Fibroblast of villous mesenchyme (primary cell): Measurements from ENCODE around the gene WDTC1. TPM values are rescaled to one million over a fixed set of nuclear protein-coding genes. Genes with fewer than 3 reads are reported as not detected.
"Not testable (repeated sequence)": the region's sequence is repeated elsewhere in the genome, so short reads cannot be mapped to it uniquely, and the experiment has no call there.

Experiments
- DNase-seq: peaks from one replicate; pipeline ENCODE4 v3.0.0-alpha.2; 2010; ENCODE audit warnings: low read depth
- H3K4me3 ChIP-seq: 2 replicates; pipeline ENCODE4 v1.5.1; 2011; ENCODE audit warnings: low read depth, mild to moderate bottlenecking, low read length
- total RNA-seq: library from RNA; depleted of rRNA; stranded (reverse); fragments of >200 nt; gene quantifications from 2 replicates; pipeline ENCODE4 v1.2.3, GENCODE V29; 2012
- TF ChIP-seq, protein P1 (sequence below): IDR thresholded peaks from 2 replicates; pipeline ENCODE4 v1.5.1; 2012; ENCODE audit warnings: low read depth, mild to moderate bottlenecking, low read length; ENCODE audit not compliant: insufficient read depth

Gene WDTC1
- total RNA-seq, 1 donor, result 21.2 TPM

DNA sequence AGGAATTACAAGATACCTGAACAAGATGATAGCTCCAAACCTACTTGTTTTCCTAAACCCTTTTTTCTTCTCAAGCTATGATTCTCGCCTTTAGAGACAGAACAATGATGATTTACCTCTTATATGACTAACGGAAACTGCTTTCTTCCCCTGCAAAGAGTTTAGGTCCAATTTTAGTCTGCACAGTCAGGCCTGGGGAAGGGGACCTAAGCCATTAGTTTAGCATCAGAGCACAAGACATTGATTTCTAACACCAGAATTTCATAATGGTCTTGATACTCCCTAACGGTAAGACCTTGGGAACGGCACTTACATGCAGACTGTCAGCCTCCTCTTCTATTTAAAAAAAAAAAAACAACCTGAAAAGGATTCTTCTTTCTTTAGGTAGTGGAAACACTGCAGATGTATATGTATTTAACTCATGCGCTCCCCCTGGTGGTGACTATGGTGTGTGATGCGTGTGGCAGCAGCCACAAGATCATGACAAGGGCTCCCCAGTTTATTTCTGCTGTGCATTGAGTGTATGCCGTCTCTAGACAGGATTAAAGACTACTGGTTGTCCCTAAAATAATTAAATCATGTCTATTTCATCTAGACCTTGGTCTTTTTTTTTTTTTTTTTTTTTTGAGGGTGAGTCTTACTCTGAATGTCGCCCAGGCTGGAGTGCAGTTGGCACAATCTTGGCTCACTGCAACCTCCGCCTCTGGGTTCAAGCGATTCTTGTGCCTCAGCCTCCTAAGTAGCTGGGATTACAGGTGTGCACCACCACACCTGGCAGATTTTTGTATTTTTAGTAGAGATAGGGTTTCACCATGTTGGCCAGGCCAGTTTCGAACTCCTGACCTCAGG is 50.2 kb downstream of the WDTC1 start:
- H3K4me3 ChIP-seq, result no peak overlapping the region
- DNase-seq, result peak; percentile 81
- TF ChIP-seq, protein P1, sequence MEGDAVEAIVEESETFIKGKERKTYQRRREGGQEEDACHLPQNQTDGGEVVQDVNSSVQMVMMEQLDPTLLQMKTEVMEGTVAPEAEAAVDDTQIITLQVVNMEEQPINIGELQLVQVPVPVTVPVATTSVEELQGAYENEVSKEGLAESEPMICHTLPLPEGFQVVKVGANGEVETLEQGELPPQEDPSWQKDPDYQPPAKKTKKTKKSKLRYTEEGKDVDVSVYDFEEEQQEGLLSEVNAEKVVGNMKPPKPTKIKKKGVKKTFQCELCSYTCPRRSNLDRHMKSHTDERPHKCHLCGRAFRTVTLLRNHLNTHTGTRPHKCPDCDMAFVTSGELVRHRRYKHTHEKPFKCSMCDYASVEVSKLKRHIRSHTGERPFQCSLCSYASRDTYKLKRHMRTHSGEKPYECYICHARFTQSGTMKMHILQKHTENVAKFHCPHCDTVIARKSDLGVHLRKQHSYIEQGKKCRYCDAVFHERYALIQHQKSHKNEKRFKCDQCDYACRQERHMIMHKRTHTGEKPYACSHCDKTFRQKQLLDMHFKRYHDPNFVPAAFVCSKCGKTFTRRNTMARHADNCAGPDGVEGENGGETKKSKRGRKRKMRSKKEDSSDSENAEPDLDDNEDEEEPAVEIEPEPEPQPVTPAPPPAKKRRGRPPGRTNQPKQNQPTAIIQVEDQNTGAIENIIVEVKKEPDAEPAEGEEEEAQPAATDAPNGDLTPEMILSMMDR, result peak; percentile 71

DNA sequence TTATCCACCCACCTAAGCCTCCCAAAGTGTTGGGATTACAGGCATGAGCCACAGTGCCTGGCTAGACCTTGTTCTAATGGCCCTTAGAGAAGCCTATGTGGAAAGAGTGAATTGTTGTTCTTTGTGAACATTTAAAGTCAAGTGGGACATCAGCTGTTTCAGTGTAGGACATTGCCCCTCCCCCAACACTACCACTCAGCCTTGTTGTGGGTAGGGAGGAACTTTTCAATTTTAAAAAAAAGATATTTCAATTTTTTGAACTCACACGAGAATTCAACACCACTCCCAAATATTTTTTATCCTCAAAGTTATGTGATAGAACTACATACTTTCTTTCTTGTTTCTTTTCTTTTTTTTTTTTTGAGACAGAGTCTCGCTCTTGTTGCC is 50.8 kb downstream of the WDTC1 start:
- TF ChIP-seq, protein P1, result no peak
- no peak for DNase-seq
- H3K4me3 ChIP-seq, result no peak overlapping the region

DNA sequence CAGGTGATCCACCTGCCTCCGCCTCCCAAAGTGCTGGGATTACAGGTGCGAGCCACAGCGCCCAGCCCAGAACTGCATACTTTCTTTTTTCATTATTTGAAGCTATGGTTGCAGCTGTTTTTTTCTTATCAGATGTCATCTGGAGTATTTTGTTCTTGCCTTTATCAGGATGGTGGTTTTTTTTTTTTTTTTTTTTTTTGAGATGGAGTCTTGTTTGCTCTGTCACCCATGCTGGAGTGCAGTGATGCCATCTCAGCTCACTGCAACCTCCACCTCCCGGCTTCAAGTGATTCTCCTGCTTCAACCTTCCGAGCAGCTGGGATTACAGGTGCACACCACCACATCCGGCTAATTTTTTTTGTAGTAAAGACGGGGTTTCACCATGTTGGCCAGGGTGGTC is 51.4 kb downstream of the WDTC1 start:
- DNase-seq, H3K4me3 ChIP-seq: not testable (repeated sequence)

DNA sequence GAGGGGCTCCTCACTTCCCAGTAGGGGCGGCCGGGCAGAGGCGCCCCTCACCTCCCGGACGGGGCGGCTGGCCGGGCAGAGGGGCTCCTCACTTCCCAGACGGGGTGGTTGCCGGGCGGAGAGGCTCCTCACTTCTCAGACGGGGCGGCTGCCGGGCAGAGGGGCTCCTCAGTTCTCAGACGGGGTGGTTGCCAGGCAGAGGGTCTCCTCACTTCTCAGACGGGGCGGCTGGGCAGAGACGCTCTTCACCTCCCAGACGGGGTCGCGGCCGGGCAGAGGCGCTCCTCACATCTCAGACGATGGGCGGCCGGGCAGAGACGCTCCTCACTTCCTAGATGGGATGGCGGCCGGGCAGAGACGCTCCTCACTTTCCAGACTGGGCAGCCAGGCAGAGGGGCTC is 54.7 kb downstream of the WDTC1 start:
- not testable (repeated sequence) for DNase-seq

DNA sequence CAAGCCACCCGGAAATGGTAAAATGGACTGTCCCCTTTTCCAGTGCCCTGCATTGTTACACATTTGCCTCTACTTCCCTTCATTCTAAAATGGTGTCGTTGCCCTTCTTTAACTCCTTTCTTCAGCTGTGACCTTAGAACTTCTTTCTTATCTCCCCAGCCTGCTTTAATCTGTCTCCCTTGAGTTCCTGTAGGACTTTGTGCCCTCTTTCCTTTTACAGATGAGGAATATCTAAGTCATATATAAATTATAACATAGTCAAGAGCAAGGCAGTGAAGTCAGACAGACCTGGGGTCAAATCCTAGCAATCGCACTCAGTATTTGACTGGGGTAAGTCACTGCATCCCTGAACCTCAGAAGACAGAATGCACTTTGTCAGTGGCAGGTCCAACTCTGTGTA is 56.1 kb downstream of the WDTC1 start:
- TF ChIP-seq, protein P1, result no peak
- DNase-seq, result no peak
- H3K4me3 ChIP-seq, result no peak overlapping the region

More for the DNA sequence above, 54.7 kb downstream of the WDTC1 start:
- not testable (repeated sequence) for H3K4me3 ChIP-seq

DNA sequence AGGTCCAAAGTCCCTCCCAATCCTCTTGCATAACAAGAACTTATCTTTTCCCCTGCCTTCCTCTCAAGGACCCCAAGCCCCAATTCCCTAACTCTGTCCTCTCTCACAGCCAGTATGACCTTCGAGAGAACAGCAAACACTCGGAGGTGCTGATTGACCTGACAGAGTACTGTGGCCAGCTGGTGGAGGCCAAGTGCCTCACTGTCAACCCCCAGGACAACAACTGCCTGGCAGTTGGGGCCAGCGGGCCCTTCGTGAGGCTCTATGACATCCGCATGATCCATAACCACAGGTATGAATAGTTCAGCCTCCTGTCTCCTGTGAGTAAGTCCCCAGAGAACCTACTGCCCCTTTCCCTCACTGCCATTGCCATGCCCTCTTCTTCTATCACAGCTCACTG is 57.7 kb downstream of the WDTC1 start:
- DNase-seq, result no peak
- H3K4me3 ChIP-seq, result no peak overlapping the region
- TF ChIP-seq, protein P1, result no peak

DNA sequence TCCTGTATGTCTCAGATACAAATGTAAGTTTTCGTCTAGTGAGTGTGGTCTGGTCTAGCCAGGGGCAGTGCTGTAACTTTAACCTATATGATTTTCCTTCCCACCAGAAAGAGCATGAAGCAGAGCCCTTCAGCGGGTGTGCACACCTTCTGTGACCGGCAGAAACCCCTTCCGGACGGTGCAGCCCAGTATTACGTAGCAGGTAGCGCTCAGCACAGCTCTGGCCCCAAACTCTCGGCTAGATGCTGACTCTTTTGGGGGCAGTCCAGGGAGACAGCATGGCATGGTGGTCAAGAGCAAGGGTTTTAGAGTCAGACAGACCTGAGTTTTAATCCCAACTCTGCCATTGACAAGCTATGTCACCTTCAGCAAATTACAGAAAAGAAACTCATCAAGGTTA is 59.5 kb downstream of the WDTC1 start:
- TF ChIP-seq, protein P1, result no peak
- DNase-seq, result no peak
- H3K4me3 ChIP-seq, result no peak overlapping the region

DNA sequence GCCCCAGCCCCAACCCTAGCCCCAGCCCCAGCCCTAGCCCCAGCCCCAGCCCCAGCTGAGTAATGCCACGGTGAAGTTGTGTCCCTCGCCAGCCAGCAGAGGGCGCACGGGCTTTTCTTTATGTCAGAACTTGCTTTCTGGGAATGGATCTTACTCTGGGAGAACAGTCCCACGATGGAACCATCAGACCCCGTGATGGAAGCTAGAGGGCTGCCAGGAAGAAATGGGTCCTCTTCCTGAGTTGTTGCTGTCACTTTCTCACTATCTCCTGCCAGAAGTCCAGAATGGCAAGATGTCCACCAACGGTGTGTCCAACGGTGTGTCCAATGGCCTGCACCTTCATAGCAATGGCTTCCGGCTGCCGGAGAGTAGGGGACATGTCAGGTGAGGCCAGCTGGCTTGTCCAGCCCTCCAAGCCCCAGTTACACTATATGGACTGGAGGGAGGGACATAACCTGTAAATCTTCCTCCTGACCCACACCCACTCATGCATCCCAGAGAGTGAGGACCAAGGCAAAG is 62.4 kb downstream of the WDTC1 start:
- H3K4me3 ChIP-seq, result no peak overlapping the region
- peak; percentile 61 for DNase-seq
- TF ChIP-seq, protein P1, result peak; percentile 71
